Keratinocyte (primary cell): ENCODE data around the gene PGGT1B. TPM values are rescaled to one million over a fixed set of nuclear protein-coding genes. Genes with fewer than 3 reads are reported as not detected.

ENCODE experiments used
- DNase-seq: peaks from one replicate; pipeline ENCODE4 v3.0.0-alpha.2; 2011; ENCODE audit warnings: low read depth, missing footprints, low spot score
- FAIRE-seq: peaks from 2 replicates; lab custom pipeline; 2011; peaks lifted over from hg19 to GRCh38; lab: Jason Lieb, UNC
- H2AFZ ChIP-seq: 2 replicates; pipeline ENCODE4 v1.6.0; 2012; ENCODE audit warnings: low read length, control low read depth, inconsistent platforms; ENCODE audit not compliant: control insufficient read depth
- H3K27ac ChIP-seq: 2 replicates; pipeline ENCODE4 v1.5.1; 2011; ENCODE audit warnings: low read length; ENCODE audit not compliant: control insufficient read depth, insufficient read depth
- H3K27me3 ChIP-seq: 3 replicates; pipeline ENCODE4 v1.6.0; 2011; ENCODE audit warnings: low read length; ENCODE audit not compliant: control insufficient read depth, insufficient read depth; ENCODE audit errors: extremely low read depth
- H3K36me3 ChIP-seq, 2 experiments: 2 replicates in 1 of 2; 3 replicates in 1 of 2; pipeline ENCODE4 v1.5.1; 2011; ENCODE audit warnings: low read length in 2 of 2, mild to moderate bottlenecking in 1 of 2; ENCODE audit not compliant: control insufficient read depth in 2 of 2, insufficient read depth in 2 of 2; ENCODE audit errors: extremely low read depth in 1 of 2
- H3K4me1 ChIP-seq: 3 replicates; pipeline ENCODE4 v1.5.1; 2011; ENCODE audit warnings: low read length; ENCODE audit not compliant: control insufficient read depth, insufficient read depth; ENCODE audit errors: extremely low read depth
- H3K4me2 ChIP-seq: 3 replicates; pipeline ENCODE4 v1.6.0; 2011; ENCODE audit warnings: low read depth, low read length; ENCODE audit not compliant: control insufficient read depth, insufficient read depth; ENCODE audit errors: extremely low read depth
- H3K4me3 ChIP-seq, 3 experiments: fragments of 200-600 bp in 1 of 3; sonication (generic) in 1 of 3; 2 replicates in 2 of 3; 3 replicates in 1 of 3; pipeline ENCODE4 v1.5.1; 2011 to 2016; ENCODE audit warnings: low read length in 3 of 3, mild to moderate bottlenecking in 3 of 3, control low read depth in 2 of 3, inconsistent platforms in 1 of 3, low read depth in 1 of 3, mixed read lengths in 1 of 3, mixed run types in 1 of 3, moderate library complexity in 1 of 3; ENCODE audit not compliant: control insufficient read depth in 2 of 3, insufficient read depth in 2 of 3; ENCODE audit errors: extremely low read depth in 1 of 3
- H3K79me2 ChIP-seq: 2 replicates; pipeline ENCODE4 v1.6.0; 2012; ENCODE audit warnings: low read length; ENCODE audit not compliant: control insufficient read depth, insufficient read depth
- H3K9ac ChIP-seq: 3 replicates; pipeline ENCODE4 v1.6.0; 2011; ENCODE audit warnings: low read length; ENCODE audit not compliant: control insufficient read depth, insufficient read depth; ENCODE audit errors: extremely low read depth
- H3K9me1 ChIP-seq: 3 replicates; pipeline ENCODE4 v1.6.0; 2011; ENCODE audit warnings: low read length; ENCODE audit not compliant: control insufficient read depth, insufficient read depth; ENCODE audit errors: extremely low read depth
- H3K9me3 ChIP-seq: 2 replicates; pipeline ENCODE4 v1.5.1; 2012; ENCODE audit warnings: low read depth, low read length; ENCODE audit not compliant: control insufficient read depth
- H4K20me1 ChIP-seq: 3 replicates; pipeline ENCODE4 v1.6.0; 2011; ENCODE audit warnings: low read length; ENCODE audit not compliant: control insufficient read depth, insufficient read depth; ENCODE audit errors: extremely low read depth
- EZH2 ChIP-seq: IDR thresholded peaks from one replicate; pipeline ENCODE4 v1.6.1; 2012; ENCODE audit warnings: inconsistent platforms, mild to moderate bottlenecking, low read length, moderate library complexity
- dilution Hi-C: fragments of 300-500 bp; cut with MboI; formaldehyde crosslinking; loops from one replicate; pipeline ENCODE4 v1.7.0; 2020; ENCODE audit warnings: low sequenced_read_pairs; ENCODE audit not compliant: extremely low pct_ligation_motif_present
- polyA plus RNA-seq, 5 experiments: library from polyadenylated mRNA; depleted of rRNA in 3 of 5; stranded (reverse) in 3 of 5; stranded (forward) in 1 of 5; unstranded in 1 of 5; fragments of >200 nt; gene quantifications; 1 replicate in 1 of 5; 2 replicates in 3 of 5; 3 replicates in 1 of 5; pipeline versions ENCODE4 v1.2.1 to v1.2.3, GENCODE V29; 2011 to 2012; ENCODE audit warnings: missing spikeins in 2 of 5, low read depth in 1 of 5, low replicate concordance in 1 of 5
- TF ChIP-seq, protein P1 (sequence below), 3 experiments: IDR thresholded peaks in 1 of 3; conservative IDR thresholded peaks in 1 of 3; optimal IDR thresholded peaks in 1 of 3; 2 replicates in 2 of 3; 3 replicates in 1 of 3; pipeline versions ENCODE3 to v1.5.1; 2011; ENCODE audit warnings: low read length in 3 of 3, mild to moderate bottlenecking in 3 of 3, moderate library complexity in 2 of 3, control low read depth in 1 of 3, inconsistent platforms in 1 of 3; ENCODE audit not compliant: insufficient read depth in 2 of 3; ENCODE audit errors: extremely low read depth in 1 of 3

PGGT1B gene
- polyA plus RNA-seq, 1 donor (not counting 4 experiments of a cell fraction or from before 2014, with no cell fraction given), result 5.5 TPM

DNA sequence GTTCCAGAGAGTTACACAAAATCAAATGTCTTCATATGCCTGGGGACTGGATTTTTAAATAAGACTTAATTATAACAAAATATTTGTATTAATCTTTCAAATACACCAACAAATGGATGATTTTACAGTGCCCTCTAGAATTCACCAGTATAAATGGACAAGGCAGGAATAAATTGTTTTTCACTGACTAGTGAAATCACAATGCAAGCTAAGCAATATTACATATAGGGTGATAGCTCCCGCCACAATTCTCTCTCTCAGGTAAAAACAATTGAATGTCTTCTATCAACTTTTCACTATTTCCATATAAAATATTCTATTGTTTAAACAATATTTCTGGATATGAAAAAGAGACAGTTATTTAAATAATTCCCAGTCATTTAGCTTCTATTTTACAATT is 41.8 kb upstream of the PGGT1B start:
- Histone ChIP-seq H3K79me2 (no peaks in the 10 kb centered on the region), H2AFZ (no peak overlapping the region), H3K9ac (no peak overlapping the region), H3K27ac (no peak overlapping the region), H3K36me3 (no peaks in the 10 kb centered on the region), H4K20me1 (no peaks in the 10 kb centered on the region), H3K9me1 (no peaks in the 10 kb centered on the region), H3K4me2 (no peak overlapping the region), H3K4me1 (no peaks in the 10 kb centered on the region), H3K27me3 (no peaks in the 10 kb centered on the region), H3K9me3 (no peaks in the 10 kb centered on the region), H3K4me3 (no peak overlapping the region)
- dilution Hi-C loops, result no loop called here
- no peak for TF ChIP-seq EZH2
- TF ChIP-seq, protein P1, sequence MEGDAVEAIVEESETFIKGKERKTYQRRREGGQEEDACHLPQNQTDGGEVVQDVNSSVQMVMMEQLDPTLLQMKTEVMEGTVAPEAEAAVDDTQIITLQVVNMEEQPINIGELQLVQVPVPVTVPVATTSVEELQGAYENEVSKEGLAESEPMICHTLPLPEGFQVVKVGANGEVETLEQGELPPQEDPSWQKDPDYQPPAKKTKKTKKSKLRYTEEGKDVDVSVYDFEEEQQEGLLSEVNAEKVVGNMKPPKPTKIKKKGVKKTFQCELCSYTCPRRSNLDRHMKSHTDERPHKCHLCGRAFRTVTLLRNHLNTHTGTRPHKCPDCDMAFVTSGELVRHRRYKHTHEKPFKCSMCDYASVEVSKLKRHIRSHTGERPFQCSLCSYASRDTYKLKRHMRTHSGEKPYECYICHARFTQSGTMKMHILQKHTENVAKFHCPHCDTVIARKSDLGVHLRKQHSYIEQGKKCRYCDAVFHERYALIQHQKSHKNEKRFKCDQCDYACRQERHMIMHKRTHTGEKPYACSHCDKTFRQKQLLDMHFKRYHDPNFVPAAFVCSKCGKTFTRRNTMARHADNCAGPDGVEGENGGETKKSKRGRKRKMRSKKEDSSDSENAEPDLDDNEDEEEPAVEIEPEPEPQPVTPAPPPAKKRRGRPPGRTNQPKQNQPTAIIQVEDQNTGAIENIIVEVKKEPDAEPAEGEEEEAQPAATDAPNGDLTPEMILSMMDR (optimal IDR thresholded peaks at IDR 0.05 in 1 of 3, IDR thresholded peaks at IDR 0.05 in 1 of 3, conservative IDR thresholded peaks at IDR 0.05 in 1 of 3; ENCODE audit: extremely low read depth in 1 of 3, insufficient read depth in 2 of 3, low read length in 3 of 3), result no peak
- FAIRE-seq (no peak), DNase-seq (no peak)

- H3K27me3 ChIP-seq, result no peaks in the 10 kb centered on the region
- DNase-seq, result no peak
- no peak overlapping the region for H2AFZ ChIP-seq
- H3K4me2 ChIP-seq, result no peak overlapping the region
- H3K79me2 ChIP-seq, result peaks cover 6% of the 10 kb centered on the region
- H3K9me3 ChIP-seq, result no peaks in the 10 kb centered on the region
- TF ChIP-seq, protein P1 (optimal IDR thresholded peaks at IDR 0.05 in 1 of 3, IDR thresholded peaks at IDR 0.05 in 1 of 3, conservative IDR thresholded peaks at IDR 0.05 in 1 of 3; ENCODE audit: extremely low read depth in 1 of 3, insufficient read depth in 2 of 3, low read length in 3 of 3), result no peak
- TF ChIP-seq EZH2, result no peak
- no peaks in the 10 kb centered on the region for H4K20me1 ChIP-seq
- no peak overlapping the region for H3K27ac ChIP-seq
- no peak for FAIRE-seq
- H3K36me3 ChIP-seq, result no peaks in the 10 kb centered on the region
- H3K4me1 ChIP-seq, result peaks cover 2% of the 10 kb centered on the region
- H3K9me1 ChIP-seq, result no peaks in the 10 kb centered on the region
- no peak overlapping the region for H3K4me3 ChIP-seq
- no peak overlapping the region for H3K9ac ChIP-seq
- dilution Hi-C loops, result no loop called here
Observed at GRCh38 chr5:115298811-115299210, 36.1 kb upstream of the PGGT1B start.
